HFF-Myc (cell line): ENCODE results near the gene ACKR4.

Experiments
- DNase-seq: peaks from one replicate; pipeline ENCODE4 v3.0.0-alpha.2; 2011; ENCODE audit warnings: low read depth; ENCODE audit errors: extremely low read depth
- H3K4me3 ChIP-seq: replicated peaks from 2 replicates; pipeline ENCODE4 v1.5.1; 2011; ENCODE audit warnings: low read depth, mild to moderate bottlenecking, control low read depth, low read length
- TF ChIP-seq, protein P1 (sequence below): IDR thresholded peaks from 2 replicates; pipeline ENCODE4 v1.5.1; 2012; ENCODE audit warnings: mild to moderate bottlenecking, low read depth, low read length, control low read depth; ENCODE audit errors: missing control alignments

Gene ACKR4

DNA sequence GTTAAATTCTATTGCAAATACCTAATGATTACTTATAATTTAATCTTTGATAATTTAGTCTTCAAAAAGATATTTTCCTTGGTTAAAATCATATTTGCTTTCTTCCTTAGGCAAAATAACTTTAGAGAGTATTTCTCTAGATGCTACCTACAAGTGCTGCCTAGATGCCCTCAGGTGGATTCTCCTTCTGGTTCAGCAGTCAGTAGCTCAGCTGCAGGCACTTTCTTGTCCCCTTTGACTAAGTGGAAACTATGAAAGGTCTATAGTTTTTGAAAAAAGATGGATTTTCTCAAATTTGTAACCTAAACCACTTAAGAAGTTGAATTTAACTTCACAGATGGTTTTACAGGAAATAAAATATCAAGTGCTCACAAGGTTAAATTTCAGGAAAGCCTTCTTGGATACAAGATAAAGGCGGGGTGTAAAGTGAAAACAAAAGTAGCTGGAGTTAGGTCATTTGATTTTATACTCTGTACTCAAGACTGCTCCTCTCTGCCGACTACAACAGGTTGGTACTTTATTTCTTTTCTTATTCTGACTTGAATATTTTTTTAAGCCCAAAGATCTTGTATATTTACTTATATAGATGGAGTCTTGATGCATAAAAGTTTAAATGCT lies at the start of gene ACKR4:
ACKR4 (plus strand) TSS at position 455 of the 618 bp plus-strand sequence. CDS start 3,128 bp downstream, outside the sequence.
- DNase-seq, result no peak
- TF ChIP-seq, protein P1, sequence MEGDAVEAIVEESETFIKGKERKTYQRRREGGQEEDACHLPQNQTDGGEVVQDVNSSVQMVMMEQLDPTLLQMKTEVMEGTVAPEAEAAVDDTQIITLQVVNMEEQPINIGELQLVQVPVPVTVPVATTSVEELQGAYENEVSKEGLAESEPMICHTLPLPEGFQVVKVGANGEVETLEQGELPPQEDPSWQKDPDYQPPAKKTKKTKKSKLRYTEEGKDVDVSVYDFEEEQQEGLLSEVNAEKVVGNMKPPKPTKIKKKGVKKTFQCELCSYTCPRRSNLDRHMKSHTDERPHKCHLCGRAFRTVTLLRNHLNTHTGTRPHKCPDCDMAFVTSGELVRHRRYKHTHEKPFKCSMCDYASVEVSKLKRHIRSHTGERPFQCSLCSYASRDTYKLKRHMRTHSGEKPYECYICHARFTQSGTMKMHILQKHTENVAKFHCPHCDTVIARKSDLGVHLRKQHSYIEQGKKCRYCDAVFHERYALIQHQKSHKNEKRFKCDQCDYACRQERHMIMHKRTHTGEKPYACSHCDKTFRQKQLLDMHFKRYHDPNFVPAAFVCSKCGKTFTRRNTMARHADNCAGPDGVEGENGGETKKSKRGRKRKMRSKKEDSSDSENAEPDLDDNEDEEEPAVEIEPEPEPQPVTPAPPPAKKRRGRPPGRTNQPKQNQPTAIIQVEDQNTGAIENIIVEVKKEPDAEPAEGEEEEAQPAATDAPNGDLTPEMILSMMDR, result no peak
- H3K4me3 ChIP-seq, result peak within 1 kb of the TSS; percentile 35

DNA sequence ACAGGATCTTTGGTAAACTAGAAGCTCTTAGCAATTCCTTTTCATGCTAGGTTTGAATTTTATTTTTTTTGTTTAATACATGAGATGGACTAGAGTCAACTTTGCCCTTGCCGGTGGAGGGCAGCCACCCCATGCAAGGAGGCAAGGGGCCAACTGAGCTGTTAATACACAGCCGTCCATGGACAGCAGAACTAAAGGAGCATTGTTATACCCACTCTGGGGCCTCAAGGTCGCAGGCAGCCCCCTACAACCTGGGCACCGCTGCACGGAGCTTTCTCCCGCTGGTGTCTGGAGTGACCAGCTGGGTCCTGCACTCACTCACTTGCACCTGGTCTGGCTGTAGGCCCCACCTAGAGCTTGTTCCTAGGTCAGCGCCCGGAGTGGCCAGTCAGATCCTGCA lies 47.9 kb upstream of the ACKR4 start:
- DNase-seq, result no peak
- H3K4me3 ChIP-seq, result no peak overlapping the region
- TF ChIP-seq, protein P1, result no peak

DNA sequence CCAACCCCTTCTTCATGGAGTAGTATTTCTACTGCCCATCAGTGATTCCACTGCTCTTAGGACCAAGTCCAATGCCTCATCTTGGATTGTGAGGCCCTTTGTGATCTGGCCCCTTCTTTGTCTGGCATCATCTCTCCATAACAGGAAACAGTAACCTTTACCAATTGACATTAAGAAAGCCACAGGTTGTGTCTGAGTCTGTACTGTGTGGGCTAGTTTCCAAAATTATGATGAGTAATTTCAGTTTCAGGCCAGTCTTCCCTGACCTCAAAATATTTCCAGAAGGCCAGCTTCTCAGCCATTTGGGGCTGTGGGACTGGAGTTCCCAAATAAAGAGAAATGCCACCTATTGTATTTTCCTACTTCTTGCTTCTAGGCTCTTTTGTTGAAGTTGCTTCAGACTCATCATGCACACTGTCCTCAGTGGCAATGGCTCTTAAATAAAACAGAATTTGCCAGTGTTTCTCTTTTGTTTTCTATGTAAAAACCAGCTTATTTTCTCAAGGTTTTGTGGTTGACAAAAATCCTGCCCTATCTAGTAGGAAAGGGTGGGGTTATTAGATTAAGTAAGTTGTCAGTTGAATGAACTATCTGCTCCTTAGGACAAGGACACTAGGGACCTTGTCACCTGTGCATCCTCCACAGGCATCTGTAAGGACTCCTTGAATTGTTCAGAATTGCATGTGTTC lies 47.0 kb upstream of the ACKR4 start:
- TF ChIP-seq, protein P1, result no peak
- no peak overlapping the region for H3K4me3 ChIP-seq
- DNase-seq, result no peak

DNA sequence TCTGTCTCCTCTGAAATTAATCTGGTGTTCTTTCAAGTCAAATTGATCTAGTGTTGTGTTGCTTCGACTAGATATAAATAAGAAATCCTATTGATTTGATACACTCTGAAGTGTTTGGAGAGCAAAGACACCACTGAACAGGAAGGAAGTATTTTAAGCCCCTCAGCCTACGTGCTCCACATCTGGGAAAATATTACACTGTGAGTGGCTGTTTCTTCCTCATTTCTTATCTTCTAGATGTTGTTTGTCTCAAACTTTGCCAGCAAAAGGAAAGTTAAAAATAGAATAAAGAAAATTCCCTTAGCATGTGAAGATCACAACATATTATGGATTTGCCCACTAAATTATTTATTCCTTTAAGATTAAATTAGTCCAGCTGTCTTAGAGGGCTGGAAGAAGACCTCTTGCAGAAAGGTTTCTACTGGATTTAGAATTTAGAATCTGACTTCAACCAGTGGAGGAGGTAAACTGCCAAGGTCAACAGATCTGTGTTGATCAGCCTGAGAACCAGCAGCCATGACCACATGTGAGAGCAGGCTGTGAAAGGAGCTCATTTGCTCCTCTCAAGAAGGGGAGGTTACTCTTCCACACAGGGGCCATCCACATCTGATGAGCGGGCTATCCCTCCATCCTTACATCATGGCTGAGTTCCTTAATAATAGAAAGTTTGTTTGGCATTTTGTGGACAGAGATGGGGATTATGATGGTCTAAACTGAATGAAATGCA lies 46.3 kb upstream of the ACKR4 start:
- no peak overlapping the region for H3K4me3 ChIP-seq
- TF ChIP-seq, protein P1, result no peak
- no peak for DNase-seq

DNA sequence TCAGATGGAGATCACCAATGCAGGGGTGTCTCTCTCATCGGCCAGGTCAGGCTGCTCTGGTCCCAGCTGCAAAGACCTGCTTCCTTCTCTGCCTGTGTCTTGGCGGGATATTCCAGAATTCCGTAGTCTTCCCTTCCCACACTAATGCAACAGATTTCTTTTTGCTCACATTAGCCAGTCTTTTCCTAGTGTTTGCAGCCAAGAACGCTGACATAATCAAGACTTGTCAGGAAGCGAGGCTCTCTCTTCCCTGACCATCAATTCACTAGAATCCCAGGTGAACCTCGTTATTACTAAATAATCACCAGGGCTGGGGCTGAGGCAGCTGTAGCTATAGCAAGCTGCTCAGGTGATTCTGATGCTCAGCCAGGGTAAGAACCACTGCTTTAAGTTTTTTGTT lies 43.2 kb upstream of the ACKR4 start:
- TF ChIP-seq, protein P1, result no peak
- no peak overlapping the region for H3K4me3 ChIP-seq
- no peak for DNase-seq

DNA sequence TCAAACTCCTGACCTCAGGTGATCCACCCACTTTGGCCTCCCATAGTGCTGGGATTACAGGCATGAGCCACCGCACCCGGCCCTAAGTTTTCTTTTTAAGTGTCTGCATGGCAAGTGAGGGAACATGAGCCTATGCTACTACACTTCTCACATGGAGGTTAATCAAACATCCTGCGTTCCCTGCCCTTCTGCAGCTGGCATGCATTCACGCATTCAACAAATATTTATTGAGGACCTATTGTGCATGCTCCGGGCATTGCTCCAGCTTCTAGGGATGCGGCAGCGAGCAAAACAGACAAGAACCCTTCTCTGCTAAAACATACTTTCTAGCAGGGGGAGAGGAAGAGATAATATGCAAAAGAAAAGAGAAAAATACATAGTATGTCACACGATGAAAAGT lies 42.6 kb upstream of the ACKR4 start:
- no peak for DNase-seq
- no peak overlapping the region for H3K4me3 ChIP-seq
- TF ChIP-seq, protein P1, result no peak
